Measurements from ENCODE around the gene ST6GALNAC3. TPM values are rescaled to one million over a fixed set of nuclear protein-coding genes. Genes with fewer than 3 reads are reported as not detected.

The ST6GALNAC3 gene
- total RNA-seq, 4 donors from 2014 or later = 1.00 to 5.7 (median 1.9) TPM; not detected in 1

DNA sequence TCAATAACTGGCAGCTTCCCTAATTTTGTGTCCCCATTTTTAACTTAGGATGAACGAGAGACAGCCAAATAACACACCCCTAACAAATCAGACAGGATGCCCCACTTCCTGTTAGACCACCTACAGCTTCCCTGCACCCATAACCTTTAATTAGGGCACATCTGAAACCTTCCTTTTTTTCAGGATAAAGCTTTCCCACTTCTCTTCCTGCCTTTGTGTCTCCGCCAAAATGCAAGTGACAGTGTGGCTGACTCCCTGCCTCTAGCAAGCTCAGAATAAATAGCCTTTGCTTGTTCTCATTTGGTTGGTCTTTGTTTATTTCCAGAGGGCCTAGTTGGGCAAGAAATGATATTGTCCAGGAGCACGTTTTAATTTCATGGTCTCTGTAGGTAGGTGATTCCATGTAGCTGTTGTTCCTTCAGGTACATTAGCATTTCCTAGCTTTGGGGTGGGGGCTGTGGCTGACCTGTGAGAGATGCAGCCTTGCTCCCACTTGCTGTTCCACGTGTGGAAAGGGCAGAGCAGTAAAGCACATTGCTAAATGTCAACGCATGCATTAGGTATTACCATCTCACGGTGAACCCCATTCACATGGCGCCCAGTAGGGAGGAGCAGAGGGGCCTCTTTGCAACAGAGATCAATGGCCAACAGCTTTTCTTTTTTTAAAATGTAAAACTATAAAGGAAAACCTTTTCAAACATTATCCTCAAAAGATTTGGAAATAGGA lies 154.9 kb downstream of the ST6GALNAC3 start:
- Histone ChIP-seq H3K4me1 (no peaks in the 10 kb centered on the region), H3K27ac (no peak overlapping the region), H3K9me3 (no peaks in the 10 kb centered on the region), H3K4me3 (no peak overlapping the region), H3K27me3 (no peaks in the 10 kb centered on the region), H3K36me3 (no peaks in the 10 kb centered on the region)
- DNase-seq = no peak
- 68 to 73% methylated on average over 5 to 7 of the region's 7 CpGs for WGBS, 2 donors (ENCODE audit: low coverage in 1 of 2)
- in situ Hi-C loops (cut with MboI; ENCODE audit: low pct_ligation_motif_present in 1 of 4, low pct_unique_long_range_greater_than_20kb in 1 of 4, low sequenced_read_pairs in 3 of 4) (no loop called here), intact Hi-C loops (cut with DNase I; ENCODE audit: low total_unique reads) (no loop called here)
- TF ChIP-seq POLR2A (IDR thresholded peaks at IDR 0.05) (no peak), POLR2AphosphoS5 (IDR thresholded peaks at IDR 0.05) (no peak), EP300 (IDR thresholded peaks at IDR 0.05; ENCODE audit: low read depth) (no peak)
- TF ChIP-seq, protein P1, sequence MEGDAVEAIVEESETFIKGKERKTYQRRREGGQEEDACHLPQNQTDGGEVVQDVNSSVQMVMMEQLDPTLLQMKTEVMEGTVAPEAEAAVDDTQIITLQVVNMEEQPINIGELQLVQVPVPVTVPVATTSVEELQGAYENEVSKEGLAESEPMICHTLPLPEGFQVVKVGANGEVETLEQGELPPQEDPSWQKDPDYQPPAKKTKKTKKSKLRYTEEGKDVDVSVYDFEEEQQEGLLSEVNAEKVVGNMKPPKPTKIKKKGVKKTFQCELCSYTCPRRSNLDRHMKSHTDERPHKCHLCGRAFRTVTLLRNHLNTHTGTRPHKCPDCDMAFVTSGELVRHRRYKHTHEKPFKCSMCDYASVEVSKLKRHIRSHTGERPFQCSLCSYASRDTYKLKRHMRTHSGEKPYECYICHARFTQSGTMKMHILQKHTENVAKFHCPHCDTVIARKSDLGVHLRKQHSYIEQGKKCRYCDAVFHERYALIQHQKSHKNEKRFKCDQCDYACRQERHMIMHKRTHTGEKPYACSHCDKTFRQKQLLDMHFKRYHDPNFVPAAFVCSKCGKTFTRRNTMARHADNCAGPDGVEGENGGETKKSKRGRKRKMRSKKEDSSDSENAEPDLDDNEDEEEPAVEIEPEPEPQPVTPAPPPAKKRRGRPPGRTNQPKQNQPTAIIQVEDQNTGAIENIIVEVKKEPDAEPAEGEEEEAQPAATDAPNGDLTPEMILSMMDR (IDR thresholded peaks at IDR 0.05) = no peak

DNA sequence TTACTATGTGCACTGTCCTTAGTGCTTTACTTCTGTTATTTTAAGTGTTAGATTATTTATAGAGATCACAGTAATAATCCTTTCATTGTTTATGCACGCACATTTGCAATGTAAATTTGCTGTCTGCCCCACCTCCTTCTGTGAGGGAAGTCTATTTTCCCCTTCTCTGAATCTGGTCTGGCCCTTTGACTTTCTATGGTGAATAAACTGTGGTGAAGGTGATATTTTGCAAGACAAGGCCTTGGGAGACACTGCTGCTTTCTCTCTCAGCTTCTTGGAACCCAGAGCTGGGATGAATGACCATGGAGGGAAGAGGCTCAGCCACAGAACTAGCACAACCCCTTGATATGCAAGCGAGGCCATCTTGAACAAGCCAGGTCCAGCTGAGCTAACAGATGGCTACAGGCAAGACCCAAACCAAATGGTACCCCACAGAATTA lies 156.3 kb downstream of the ST6GALNAC3 start:
- intact Hi-C loops (cut with DNase I; ENCODE audit: low total_unique reads) = no loop called here
- TF ChIP-seq POLR2AphosphoS5 (IDR thresholded peaks at IDR 0.05) = no peak
- TF ChIP-seq, protein P1 (IDR thresholded peaks at IDR 0.05) = no peak
- TF ChIP-seq POLR2A (IDR thresholded peaks at IDR 0.05) = no peak
- TF ChIP-seq EP300 (IDR thresholded peaks at IDR 0.05; ENCODE audit: low read depth) = no peak
- Histone ChIP-seq H3K36me3 (no peaks in the 10 kb centered on the region), H3K9me3 (no peaks in the 10 kb centered on the region), H3K27me3 (no peaks in the 10 kb centered on the region), H3K27ac (no peak overlapping the region), H3K4me1 (no peaks in the 10 kb centered on the region), H3K4me3 (no peak overlapping the region)
- in situ Hi-C loops (cut with MboI; ENCODE audit: low pct_ligation_motif_present in 1 of 4, low pct_unique_long_range_greater_than_20kb in 1 of 4, low sequenced_read_pairs in 3 of 4) = no loop called here
- DNase-seq = no peak
- 60 to 85% methylated on average over 1 to 2 of the region's 2 CpGs for WGBS, 2 donors (ENCODE audit: low coverage in 1 of 2)

DNA sequence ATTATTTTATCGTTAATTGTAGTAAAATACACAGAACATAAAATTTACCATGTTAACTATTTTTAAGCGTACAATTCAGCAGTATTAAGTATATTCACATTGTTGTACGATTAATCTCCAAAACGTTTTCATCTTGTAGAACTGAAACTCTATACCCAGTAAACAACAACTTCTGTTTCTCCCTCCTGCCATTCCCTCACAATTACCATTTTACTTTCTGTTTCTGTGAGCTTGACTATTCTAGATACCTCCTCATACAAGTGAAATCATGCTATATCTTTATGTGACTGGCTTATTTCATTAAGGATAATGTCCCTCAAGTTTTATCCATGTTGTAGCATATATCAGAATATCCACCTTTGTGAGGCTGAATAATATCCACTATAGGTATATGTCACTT lies 156.8 kb downstream of the ST6GALNAC3 start:
- 76 to 77% methylated on average over 4 of the region's 4 CpGs for WGBS, 2 donors (ENCODE audit: low coverage in 1 of 2)
- DNase-seq = no peak
- intact Hi-C loops (cut with DNase I; ENCODE audit: low total_unique reads) = no loop called here
- TF ChIP-seq EP300 (IDR thresholded peaks at IDR 0.05; ENCODE audit: low read depth) (no peak), POLR2AphosphoS5 (IDR thresholded peaks at IDR 0.05) (no peak), POLR2A (IDR thresholded peaks at IDR 0.05) (no peak)
- Histone ChIP-seq H3K36me3 (no peaks in the 10 kb centered on the region), H3K9me3 (no peaks in the 10 kb centered on the region), H3K4me3 (no peak overlapping the region), H3K4me1 (no peaks in the 10 kb centered on the region), H3K27me3 (no peaks in the 10 kb centered on the region), H3K27ac (no peak overlapping the region)
- in situ Hi-C loops (cut with MboI; ENCODE audit: low pct_ligation_motif_present in 1 of 4, low pct_unique_long_range_greater_than_20kb in 1 of 4, low sequenced_read_pairs in 3 of 4) = no loop called here

DNA sequence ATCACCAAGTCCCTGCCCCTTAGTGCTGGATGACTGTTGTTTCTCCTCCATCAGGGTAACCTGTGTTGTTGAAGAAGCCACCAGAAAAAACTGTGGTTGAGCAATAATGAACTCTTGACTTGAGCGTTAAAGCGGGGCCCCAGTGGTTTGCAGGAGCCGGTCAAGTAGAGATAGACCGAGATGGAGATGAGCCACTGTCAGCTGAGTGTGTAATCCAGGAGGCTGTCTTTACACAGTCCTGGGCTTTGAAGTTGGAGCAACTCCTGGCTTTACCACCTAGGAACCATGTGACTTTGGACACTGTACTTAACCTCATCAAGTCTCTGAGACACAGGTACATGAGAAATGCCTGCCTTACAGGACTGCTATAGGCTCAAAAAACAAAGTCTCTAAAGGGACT lies 158.1 kb downstream of the ST6GALNAC3 start:
- H3K36me3 ChIP-seq = no peaks in the 10 kb centered on the region
- H3K27me3 ChIP-seq = no peaks in the 10 kb centered on the region
- no peak overlapping the region for H3K4me3 ChIP-seq
- TF ChIP-seq POLR2AphosphoS5 (IDR thresholded peaks at IDR 0.05) (no peak), POLR2A (IDR thresholded peaks at IDR 0.05) (no peak), EP300 (IDR thresholded peaks at IDR 0.05; ENCODE audit: low read depth) (no peak)
- TF ChIP-seq, protein P1 (IDR thresholded peaks at IDR 0.05) = no peak
- H3K4me1 ChIP-seq = no peaks in the 10 kb centered on the region
- 82 to 100% methylated on average over 1 to 4 of the region's 4 CpGs for WGBS, 2 donors (ENCODE audit: low coverage in 1 of 2)
- in situ Hi-C loops (cut with MboI; ENCODE audit: low pct_ligation_motif_present in 1 of 4, low pct_unique_long_range_greater_than_20kb in 1 of 4, low sequenced_read_pairs in 3 of 4) (no loop called here), intact Hi-C loops (cut with DNase I; ENCODE audit: low total_unique reads) (no loop called here)
- no peak for DNase-seq
- no peak overlapping the region for H3K27ac ChIP-seq
- no peaks in the 10 kb centered on the region for H3K9me3 ChIP-seq
